Suppressor macrophage treated with lipopolysaccharide for 4 hours (primary cell): Measurements from ENCODE around the gene TENT4B.

Source experiments
- DNase-seq: peaks from one replicate; pipeline ENCODE4 v3.0.0-alpha.2; 2020

TENT4B gene

DNA sequence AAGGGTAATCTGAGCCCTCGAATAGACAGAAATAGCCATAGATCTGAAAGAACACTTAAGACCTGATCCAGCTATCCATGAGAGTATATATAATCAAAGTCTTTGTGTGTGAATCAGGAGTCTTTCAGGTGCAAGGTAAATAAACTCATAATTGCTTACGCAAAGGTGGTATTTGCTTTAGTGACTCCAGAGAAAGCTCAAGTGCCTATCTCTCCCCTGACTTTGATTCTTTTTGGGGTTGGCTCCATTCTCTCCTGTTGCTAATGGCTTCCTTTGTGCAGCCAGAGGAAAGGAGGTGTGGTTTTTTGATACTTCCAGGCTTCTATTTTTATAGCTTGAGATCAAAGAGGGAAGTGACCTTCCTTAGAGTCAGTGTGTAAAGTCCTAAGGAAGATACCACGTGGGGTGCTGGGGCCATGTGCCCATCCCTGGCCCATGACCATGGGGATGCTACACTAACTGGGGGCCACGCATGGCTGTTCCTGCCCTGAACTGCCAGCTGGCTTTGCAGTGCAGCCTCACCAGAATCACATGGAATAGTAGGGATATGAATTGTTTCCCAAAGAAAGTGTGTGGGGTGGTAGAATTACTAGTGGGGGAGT lies 45.8 kb downstream of the TENT4B start:
- DNase-seq, result peak; percentile 25

DNA sequence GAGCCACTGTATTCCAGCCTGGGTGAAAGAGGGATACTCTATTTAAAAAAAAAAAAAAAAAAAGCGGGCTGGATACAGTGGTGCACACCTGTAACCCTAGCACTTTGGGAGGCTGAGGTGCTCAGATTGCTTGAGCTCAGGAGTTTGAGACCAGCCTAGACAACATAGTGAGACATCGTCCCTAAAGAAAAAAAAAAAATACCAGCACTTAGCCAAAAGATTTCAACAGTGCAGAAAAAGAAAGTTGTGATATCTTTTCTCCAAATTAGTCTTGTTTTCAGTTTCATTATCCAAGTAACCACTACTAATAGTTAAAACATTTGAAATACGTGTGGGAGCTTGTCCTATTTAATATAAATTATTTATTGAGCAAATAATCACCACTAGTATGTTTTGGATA lies 48.7 kb downstream of the TENT4B start:
- DNase-seq, result peak; percentile 59

DNA sequence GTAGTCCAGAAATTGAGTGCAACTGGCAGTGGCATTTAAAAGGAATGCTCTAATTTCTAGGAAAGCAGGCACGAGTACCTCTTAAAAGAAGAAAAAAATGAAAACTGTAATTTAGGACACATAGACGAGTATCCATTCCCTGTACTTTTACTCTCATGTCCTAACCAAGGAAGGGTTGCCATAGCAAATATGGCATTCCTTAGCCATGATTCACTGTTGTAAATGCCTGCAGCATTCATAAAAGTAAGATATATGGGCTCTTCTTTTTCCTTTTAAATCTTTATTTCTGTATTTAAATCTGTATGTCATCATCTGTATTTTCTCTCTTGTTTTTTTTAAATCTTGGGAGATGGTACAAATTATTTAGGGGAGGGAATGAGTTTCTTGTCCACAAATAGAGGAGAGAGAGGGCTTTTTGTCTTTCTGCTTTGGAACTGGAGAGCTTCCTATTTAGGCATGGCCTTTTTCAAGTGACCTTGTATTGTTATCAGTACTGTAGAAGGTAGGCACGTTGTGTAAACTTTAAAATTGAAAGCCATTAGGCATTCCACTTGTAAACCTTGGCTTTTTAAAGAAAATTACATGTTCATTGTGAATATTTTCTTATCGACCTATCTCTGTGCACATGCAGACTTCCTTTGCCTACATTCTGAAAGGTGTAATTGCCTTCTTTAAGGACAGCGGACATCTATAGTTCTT lies 50.0 kb downstream of the TENT4B start:
- DNase-seq, result no peak

DNA sequence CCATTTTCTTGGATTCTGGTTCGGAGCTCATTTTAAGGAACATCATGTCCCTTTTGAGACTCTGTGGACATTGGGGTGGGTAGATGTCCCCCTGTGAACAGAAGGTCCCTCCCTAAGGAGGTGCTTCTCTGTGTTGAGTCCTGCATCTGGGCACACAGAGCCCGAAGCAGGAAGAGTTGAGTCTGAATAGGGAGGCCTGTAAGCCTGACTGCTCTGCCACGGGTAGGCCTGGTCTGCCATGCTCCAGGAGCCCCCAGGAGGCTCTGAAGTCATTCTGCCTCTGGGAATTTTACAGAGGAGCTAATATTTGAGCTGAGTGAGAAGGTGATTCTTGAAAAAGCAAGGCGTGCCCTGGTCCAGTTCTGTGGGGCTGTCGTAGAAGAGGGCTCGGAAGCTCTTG lies 50.6 kb downstream of the TENT4B start:
- no peak for DNase-seq

DNA sequence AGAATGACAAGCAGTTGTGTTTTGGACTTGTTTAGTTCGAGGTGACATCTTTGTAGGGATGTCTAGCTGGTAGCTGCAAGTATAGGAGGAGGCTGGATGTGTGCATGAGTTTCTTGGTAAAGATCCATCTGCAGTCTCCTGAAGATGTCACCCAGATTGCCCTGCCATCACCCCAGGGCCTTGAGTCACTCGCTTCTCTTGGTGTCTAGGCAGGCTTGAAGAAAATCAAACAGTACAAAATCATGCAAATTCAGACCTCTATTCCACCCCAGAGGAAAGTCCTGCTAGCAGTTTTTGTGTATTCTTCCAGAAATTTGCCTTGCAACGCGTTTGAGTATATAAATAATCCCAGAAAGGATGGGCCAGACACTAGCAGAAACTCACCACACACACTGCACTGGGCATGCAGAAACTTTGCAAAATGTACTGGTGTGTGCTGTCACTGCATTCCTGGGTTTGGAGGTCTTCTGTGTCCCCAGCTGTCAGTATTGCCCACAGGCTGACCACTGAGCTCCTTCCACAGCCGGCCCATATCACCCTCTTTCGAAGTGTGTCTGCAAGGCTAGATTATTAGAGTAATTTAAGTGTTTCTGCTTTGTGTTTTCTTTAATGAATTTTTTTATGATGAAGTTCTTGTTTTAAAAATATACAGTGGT lies 51.5 kb downstream of the TENT4B start:
- DNase-seq, result no peak

DNA sequence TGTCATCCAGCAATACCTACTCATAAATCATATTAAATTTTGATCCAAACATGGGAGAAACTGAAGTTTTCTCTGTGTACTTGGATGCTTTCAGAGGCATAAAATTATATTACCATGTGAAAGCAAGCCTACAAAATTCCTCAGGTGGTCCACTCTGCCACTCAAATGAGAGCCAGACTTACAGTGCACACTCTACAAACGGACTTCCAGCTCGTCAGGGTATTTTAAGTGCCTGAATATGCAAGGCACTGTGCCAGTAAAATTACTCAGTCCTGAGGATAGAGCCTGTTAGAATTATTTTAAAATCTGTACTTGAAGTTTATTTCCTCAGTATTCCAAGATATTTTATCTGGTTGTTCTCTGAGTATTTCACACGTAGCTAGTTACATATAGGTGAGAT lies 54.5 kb downstream of the TENT4B start:
- DNase-seq, result no peak

DNA sequence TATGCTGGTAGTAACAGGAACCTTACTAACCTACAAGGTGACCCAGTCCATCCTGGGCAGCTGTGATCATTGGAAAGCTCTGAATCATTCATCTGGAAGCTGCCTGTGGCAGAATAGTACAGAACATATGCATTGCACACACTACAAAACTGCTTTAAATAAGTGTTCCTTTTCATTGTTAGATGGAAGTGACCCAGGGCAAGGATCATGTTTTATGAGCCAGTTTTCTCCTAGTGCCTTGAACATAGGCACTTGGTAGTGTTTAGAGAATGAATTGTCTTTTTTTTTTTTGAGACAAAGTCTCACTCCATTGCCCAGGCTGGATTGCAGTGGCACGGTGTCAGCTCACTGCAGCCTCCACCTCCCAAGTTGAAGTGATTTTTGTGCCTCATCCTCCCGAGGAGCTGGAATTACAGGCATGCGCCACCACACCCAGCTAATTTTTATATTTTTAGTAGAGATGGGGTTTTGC lies 55.4 kb downstream of the TENT4B start:
- DNase-seq, result no peak

DNA sequence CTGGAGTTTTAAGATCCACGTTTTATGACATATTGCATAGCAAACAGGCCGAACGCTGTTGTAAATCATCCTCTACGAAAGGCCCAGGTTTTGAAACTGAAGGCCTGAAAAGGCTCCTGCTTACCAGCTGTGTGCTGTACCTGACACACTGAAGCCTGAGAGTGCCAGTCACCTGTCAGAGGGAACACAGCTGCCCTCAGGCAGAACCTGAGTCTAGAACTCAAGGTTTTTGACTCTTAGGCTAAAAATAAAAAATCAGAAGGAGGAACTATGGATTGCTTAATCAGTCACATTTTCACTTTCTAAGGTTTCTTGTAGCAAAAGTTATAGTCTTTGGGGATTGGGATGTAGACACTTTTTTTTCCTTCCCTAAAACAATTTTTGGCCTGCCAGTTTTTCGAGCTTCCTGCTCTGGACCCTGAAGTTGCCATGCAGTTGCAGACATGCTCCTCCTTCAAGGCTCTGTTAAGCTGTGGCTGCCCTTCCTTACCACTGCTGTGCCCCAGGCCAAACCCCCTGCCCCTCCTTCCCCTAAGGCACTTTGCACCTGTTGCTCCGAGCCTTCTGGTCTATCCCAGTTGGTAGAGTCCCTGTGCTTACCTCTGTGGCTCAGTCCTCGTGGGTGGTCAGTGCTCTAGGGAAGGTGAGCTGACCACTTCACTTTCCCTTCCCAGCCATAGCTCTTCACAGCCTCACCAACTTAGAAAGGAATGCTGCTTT lies 56.6 kb downstream of the TENT4B start:
- DNase-seq, result peak; percentile 64

DNA sequence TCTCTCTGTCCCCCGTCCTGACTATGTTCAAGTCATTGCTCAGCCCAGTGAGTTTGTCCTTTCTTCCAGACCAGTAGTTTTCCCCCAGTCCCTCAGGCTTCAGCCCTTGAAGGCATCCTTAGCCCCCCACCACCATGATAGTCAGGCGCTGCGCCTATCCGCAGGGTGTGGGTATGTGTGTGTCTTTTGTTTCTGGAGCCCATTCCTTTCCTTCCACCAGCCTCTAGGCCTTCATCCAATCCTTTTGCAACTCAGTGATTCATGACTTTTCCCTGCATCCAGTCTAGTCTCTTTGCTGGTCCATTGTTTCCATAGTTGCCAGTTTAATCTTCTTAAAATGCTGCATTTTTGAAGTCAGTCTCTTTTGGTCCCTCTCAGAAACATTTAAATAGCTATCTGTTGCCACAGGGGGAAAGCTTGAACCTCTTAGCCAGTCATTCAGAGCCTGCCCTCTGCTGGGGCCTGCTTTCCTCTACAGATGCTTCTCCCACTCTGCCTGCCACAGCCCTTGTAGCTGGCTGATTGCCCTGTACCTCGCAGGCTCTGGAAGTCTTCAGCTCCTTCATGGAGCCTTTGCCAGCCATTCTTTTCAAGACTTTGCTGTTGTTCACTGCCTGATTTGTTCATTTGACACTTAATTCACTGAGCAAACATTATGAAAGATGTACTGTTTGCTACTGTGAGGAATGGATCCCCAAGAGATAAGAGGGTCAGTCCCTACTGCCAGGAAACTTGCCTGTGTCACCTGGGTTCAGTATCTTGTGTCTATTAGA lies 57.3 kb downstream of the TENT4B start:
- DNase-seq, result peak; percentile 72

DNA sequence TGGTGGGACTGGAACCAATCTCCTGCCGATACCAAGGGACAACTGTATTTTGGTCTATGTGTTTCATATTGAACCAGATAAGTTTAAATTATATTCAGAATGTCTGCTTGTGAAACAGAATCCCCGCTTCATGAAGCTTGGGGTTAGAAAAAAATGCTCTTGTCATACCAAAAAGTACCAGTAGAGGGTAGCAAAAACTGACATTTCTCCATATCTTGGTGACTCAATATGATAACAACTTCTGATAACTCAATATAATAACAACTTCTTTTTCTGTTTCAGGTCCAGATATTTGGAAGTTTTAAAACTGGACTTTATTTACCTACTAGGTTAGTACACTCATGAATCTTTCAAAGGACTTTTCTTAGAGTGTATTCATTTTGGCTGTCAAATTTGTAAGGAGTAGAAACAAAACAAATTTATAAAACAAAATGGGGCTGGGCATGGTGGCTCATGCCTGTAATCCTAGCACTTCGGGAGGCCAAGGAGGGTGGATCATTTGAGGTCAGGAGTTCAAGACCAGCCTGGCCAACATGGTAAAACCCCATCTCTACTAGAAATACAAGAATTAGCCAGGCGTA lies 60.9 kb downstream of the TENT4B start:
- peak; percentile 80 for DNase-seq

DNA sequence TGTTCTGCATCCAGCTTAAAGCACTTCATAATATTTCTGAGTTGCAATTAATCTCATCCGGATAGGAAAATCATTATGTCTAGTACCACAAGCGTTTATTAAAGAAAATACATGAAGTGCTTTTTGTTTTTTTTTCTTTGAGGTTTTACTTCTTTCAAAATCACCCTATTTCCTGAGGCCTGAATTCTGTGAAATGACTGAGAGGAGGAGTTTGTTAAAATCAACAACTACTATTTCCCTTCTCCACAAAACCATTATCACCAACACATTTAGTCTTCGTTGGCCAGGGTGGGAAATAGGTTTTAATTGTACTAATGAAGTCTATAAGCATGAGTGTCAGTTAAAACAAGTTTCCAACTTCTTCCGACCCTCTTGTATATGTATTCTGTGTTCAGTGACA lies 62.6 kb downstream of the TENT4B start:
- no peak for DNase-seq

DNA sequence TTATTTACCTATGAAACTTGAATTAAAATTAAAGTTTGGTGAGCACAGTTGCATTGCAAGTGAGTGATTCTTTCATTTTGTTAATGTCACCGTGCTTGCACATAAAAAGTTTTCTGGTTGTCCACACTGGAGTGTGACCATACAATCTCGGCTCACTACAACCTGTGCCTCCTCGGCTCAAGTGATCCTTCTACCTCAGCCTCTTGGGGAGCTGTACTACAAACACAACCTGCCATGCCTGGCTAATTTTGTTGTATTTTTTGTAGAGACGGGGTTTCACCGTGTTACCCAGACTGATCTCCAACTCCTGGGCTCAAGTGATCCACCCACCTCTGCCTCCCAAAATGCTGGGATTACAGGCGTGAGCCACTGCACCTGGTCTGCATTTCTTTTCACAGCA lies 63.1 kb downstream of the TENT4B start:
- DNase-seq, result no peak

DNA sequence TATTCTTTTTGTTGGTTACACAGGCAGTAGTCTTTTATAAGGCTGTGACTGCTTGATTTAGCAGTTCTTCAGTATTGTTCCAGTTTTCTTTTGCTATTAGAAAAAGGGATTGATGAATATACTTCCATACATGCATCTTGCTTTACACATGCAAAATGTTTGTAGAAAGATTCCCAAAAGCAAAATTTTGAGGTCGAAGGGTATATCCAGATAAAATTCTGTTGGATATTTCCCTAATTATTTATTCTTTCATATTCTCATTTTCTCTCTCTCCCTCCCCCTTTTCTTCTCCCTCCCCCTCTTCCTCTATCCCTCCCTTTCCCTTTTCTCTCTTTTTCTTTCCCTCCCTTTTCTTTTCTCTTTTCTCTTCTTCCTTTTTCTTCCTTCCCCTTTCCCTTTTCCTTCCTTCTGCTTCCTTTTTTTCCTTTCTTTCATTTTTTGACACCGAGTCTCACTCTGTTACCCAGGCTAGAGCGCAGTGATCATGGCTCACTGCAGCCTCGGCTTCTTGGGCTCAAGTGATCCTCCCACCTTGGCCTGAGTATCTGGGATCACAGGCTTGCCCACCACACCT lies 66.4 kb downstream of the TENT4B start:
- no peak for DNase-seq

DNA sequence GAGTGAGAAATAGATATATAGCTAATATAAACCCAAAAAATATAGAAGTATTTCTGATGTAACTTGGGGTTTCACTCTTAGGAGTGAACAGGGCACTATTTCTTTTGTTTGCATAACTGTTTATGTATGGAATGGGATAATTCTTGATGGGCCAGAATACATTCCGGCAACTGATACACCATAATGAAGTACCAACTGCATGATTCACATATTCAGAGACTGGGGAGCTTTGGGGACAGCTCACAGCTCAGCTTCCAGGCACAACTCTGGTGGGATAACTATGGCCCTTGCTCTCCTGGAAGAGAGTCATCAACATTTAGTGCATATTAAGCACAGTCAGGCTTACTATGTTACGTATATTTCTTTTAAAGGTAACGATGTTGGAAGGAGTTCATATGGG lies 71.2 kb downstream of the TENT4B start:
- DNase-seq, result no peak

DNA sequence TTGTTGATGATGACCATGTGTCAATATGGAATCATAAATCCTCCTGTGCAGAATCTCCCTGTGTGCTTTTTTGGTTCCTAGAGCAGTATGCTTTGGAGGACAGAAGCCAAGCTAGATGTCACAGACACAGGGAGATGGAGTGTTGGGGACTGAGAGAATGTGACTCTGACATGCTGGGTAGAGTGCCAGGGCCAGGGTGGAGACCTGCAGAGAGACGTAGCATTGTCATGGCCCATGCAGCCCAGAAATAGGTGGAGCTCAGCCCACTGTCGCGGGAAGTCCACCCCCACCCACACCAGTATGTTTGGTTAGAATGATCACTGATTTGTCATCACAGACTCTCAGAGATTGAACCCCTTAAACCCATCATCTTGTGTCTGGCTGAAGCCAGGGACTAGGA lies 74.0 kb downstream of the TENT4B start:
- DNase-seq, result no peak

DNA sequence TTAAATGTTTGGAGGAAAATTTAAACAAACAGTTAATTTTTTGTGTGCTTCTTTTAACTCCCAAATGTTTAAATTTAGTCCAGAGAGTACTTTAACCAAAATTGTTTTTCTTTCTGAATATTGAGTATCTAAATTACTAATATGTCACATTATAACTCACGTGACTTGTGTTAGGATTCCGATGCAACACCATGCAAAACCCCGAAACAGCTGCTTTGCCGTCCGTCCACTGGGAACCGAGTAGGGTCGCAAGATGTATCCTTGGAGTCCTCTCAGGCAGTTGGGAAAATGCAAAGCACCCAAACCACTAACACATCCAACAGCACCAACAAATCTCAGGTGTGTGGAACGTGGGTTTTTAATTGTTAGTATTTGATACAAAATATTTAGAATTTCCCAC lies 74.6 kb downstream of the TENT4B start:
- DNase-seq, result no peak

DNA sequence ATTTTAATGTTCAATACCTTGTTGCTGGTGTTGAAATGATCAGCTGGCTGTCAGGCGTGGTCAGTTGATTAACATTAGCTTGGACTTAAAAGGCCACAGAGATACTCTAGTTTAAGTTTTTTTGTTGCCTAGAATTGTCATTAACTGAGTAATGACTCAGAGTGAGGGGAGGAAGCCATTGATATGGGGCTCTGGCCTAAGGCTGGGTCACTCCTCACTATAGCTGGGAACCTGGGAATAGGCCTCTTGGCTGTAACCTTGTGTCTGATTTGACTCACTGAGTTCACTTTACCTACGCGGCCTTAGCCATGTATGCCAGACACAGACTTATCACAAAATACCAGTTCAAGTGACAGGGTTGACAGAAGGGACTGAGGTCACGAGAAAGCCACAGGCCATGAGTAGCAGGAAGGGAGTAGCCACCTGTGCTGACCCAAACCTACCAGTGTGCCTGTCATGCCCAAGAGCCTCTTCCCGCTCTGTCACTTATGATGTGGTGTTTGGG lies 75.3 kb downstream of the TENT4B start:
- no peak for DNase-seq

DNA sequence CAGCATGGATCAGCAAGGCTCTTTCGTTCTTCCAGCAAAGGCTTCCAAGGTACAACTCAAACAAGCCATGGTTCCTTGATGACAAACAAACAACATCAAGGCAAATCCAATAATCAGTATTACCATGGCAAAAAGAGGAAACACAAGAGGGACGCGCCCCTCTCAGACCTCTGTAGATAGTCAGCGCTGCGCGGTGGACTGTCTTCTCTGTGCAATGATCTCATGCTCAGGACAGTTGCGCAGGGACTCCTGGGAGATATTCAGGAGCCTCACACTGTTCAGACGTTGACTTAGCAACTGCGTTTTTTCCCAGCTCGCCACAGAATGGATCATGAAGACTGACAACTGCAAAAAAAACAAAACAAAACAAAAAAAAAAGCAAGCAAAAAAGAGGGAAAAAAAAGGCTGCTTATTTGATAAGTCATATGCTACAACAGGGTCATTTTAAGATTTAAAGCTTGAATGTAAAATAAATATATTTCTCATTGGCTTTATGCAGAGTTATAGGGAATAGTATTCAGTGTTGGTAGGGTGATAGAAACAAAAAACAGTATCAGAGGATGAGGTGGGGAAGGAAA lies 76.1 kb downstream of the TENT4B start:
- DNase-seq, result no peak

DNA sequence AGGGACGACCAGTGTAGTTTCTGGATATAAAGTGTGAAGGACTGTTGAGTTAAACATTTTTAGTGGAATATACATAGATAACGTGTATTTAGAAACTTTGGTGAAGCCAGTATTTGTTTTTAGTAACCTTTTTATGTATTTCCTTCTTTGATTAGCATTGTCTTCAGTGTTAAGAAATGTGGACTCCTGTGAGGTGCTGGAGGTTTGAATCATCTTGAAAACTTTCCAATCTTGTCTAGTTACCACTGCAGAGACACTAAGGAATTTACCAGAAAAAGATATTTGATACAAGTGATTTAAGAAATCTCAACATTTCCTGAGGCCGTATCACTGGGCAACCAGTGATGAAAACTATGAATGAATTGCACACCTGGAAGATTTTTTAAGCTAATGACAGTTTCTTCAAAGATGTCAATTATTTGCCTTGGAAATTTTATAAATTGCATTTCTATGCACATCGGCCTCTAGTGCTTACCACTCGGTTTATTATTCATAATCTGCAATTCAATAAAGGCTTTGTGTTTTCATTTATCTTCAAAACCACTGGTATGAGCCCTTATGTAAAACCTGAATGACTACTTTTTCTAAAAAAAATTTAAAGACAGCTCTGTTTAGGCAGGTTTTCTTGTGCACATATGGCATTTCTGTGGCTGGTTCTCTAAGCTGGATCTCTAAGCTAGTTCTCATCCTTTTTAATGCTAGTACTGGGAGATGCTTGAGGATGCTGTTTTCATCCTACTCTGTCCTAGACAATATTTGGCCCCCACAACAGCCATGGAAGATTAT lies 81.9 kb downstream of the TENT4B start:
- no peak for DNase-seq

DNA sequence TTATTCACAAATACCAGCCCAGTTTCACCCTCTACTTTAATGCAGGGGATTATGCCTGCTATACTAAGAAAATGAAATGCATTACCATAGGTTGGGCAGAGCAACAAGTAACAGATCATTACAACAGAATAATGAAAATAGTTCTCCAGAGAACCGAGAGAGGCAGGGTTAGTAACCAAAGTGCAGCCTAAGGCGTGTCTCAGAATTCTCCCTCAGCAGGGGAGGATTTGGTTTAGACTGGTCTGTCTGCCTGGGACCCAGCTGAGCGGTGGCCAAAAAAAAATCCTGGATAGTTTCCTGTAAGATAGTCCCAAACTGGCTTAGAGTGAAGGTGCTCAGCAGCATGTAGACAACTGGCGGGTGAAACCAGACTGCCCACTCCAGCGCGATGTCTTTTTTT lies 82.5 kb downstream of the TENT4B start:
- no peak for DNase-seq

DNA sequence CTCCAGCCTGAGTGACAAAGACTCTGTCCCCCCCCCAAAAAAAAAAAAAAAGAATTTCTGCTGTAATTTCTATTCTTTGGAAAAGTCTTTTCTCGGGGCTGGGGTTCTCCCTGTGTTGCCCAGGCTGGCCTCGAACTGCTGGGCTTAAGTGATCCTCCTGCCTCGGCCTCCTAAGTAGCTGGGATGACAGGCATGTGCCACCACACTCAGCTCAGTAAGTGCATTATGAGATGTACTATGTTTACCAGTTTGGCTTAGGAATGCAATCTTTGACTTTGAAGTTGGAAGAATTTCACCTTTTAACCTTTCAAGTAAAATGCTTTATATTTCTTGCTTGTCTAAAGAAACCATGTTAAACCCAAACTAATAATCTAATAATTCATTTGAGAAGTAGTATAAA lies 85.2 kb downstream of the TENT4B start:
- no peak for DNase-seq
